ENCODE data around the gene CSTF1. TPM values are rescaled to one million over a fixed set of nuclear protein-coding genes. Genes with fewer than 3 reads are reported as not detected.

CSTF1 gene
- total and polyA plus RNA-seq, 2 experiments from 2014 or later: 15.4 to 34.8 TPM

DNA sequence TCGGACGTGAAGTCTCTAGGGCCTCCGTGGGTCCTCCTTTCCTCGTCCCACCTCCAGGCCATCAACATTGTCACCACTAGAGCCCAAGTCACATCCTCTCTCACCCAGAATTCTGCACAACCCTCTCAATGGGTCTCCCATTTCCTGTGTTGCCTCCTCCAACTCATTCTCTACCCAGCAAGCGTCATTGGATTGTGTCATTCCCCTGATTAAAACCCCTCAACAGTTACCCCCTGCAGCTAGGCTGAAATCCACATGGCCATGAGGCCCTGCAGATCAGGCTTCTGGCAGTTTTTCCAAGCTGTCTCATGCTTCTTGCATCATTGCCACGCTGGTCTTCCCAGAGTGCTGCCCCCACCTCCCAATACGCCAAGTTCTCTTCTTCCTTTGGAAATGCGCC is 46.5 kb upstream of the CSTF1 start:
- Histone ChIP-seq H4K20me1 (ENCODE audit: insufficient read depth, poor library complexity, severe bottlenecking) (no peaks in the 10 kb centered on the region), H3K9me2 (replicated peaks; ENCODE audit: insufficient read depth) (no peaks in the 10 kb centered on the region), H3K4me3 (no peak overlapping the region), H3K79me2 (no peaks in the 10 kb centered on the region), H2AFZ (no peak overlapping the region), H3K27me3 (peaks cover 18% of the 10 kb centered on the region), H3K9me3 (ENCODE audit: low read depth) (no peaks in the 10 kb centered on the region), H3K4me2 (no peak overlapping the region), H3K4me1 (ENCODE audit: insufficient read depth) (peaks cover 9% of the 10 kb centered on the region), H3K27ac (no peak overlapping the region), H3K36me3 (replicated peaks; ENCODE audit: insufficient read depth, low read depth) (no peaks in the 10 kb centered on the region)
- TF ChIP-seq EZH2phosphoT487 (IDR thresholded peaks at IDR 0.05; ENCODE audit: low read depth, severe bottlenecking, unreplicated experiment) (no peak), EZH2 (IDR thresholded peaks at IDR 0.05; ENCODE audit: borderline replicate concordance) (no peak)
- TF ChIP-seq, protein P1, sequence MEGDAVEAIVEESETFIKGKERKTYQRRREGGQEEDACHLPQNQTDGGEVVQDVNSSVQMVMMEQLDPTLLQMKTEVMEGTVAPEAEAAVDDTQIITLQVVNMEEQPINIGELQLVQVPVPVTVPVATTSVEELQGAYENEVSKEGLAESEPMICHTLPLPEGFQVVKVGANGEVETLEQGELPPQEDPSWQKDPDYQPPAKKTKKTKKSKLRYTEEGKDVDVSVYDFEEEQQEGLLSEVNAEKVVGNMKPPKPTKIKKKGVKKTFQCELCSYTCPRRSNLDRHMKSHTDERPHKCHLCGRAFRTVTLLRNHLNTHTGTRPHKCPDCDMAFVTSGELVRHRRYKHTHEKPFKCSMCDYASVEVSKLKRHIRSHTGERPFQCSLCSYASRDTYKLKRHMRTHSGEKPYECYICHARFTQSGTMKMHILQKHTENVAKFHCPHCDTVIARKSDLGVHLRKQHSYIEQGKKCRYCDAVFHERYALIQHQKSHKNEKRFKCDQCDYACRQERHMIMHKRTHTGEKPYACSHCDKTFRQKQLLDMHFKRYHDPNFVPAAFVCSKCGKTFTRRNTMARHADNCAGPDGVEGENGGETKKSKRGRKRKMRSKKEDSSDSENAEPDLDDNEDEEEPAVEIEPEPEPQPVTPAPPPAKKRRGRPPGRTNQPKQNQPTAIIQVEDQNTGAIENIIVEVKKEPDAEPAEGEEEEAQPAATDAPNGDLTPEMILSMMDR (IDR thresholded peaks at IDR 0.05; ENCODE audit: poor library complexity): no peak
- 93% methylated on average over 8 of the region's 8 CpGs for WGBS (ENCODE audit: low lambda C conversion rate, missing lambda C conversion rate)
- DNase-seq (ENCODE audit: low spot score): no peak

DNA sequence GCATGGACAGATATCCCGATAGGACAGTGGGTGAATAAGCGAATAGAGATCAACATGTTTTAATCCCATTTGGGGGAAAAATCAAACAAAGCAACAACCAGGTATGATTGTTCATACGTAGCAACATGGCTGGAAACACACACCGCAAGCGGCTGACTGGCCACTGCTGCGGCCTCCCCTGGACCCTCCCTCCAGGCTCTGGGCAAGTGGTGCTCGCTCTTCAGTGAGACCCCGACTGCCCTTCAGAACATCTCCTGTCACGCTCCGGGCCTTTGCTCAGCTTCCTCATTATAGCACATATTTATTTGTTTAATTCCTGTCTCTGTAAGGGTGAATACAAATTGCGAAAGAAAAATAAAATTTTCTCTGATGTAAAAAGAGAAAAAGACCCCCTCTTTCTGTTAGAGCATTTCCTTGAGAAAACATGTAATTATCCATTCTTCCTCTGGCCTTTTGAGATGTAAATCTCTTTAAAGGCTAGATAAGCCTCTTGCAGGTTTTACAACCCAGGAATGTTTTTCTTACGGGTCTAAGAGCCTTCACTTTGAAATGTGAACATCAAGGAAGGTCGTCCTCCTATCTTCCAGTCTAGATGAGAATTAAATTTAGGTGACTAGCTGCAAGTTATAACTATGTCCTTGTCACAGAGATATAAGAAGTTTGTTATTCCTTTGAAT is 44.7 kb upstream of the CSTF1 start:
- Histone ChIP-seq H3K79me2 (no peaks in the 10 kb centered on the region), H3K4me1 (ENCODE audit: insufficient read depth) (peaks cover 9% of the 10 kb centered on the region), H3K27ac (peak overlapping the region; percentile 85), H3K9me3 (ENCODE audit: low read depth) (no peaks in the 10 kb centered on the region), H3K27me3 (peaks cover 14% of the 10 kb centered on the region), H3K4me2 (peak overlapping the region; percentile 69), H4K20me1 (ENCODE audit: insufficient read depth, poor library complexity, severe bottlenecking) (no peaks in the 10 kb centered on the region), H2AFZ (peak overlapping the region; percentile 22), H3K36me3 (replicated peaks; ENCODE audit: insufficient read depth, low read depth) (no peaks in the 10 kb centered on the region), H3K4me3 (no peak overlapping the region), H3K9me2 (replicated peaks; ENCODE audit: insufficient read depth) (no peaks in the 10 kb centered on the region)
- TF ChIP-seq EZH2 (IDR thresholded peaks at IDR 0.05; ENCODE audit: borderline replicate concordance) (no peak), EZH2phosphoT487 (IDR thresholded peaks at IDR 0.05; ENCODE audit: low read depth, severe bottlenecking, unreplicated experiment) (no peak)
- TF ChIP-seq, protein P1 (IDR thresholded peaks at IDR 0.05; ENCODE audit: poor library complexity): no peak
- DNase-seq (ENCODE audit: low spot score): no peak
- WGBS (ENCODE audit: low lambda C conversion rate, missing lambda C conversion rate): 22% methylated on average over 13 of the region's 13 CpGs

DNA sequence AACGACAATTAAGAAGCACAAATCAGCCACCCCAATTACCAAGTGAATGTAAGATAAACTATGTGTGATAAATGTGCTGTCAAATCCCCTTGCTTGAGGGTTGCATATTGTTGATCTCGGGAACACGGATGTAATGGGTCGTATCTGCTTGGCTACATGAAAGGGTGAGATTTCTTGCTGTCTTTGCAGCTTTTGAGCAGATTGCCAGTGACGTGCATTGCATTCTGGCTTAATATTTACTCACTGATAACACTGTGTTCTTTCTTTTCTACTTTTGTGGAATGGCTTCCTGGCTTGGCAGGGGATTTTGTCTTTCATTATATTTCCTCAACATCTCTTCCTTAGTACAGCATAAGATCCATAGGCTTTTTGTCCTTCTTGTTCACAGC is 44.1 kb upstream of the CSTF1 start:
- Histone ChIP-seq H3K36me3 (replicated peaks; ENCODE audit: insufficient read depth, low read depth) (no peaks in the 10 kb centered on the region), H4K20me1 (ENCODE audit: insufficient read depth, poor library complexity, severe bottlenecking) (no peaks in the 10 kb centered on the region), H3K4me1 (ENCODE audit: insufficient read depth) (peaks cover 9% of the 10 kb centered on the region), H3K27me3 (peaks cover 12% of the 10 kb centered on the region), H3K4me2 (peak overlapping the region; percentile 69), H2AFZ (peak overlapping the region; percentile 22), H3K79me2 (no peaks in the 10 kb centered on the region), H3K4me3 (no peak overlapping the region), H3K9me2 (replicated peaks; ENCODE audit: insufficient read depth) (no peaks in the 10 kb centered on the region), H3K9me3 (ENCODE audit: low read depth) (no peaks in the 10 kb centered on the region), H3K27ac (peak overlapping the region; percentile 85)
- 4% methylated on average over 5 of the region's 5 CpGs for WGBS (ENCODE audit: low lambda C conversion rate, missing lambda C conversion rate)
- DNase-seq (ENCODE audit: low spot score): peak; percentile 41
- TF ChIP-seq EZH2 (IDR thresholded peaks at IDR 0.05; ENCODE audit: borderline replicate concordance) (no peak), EZH2phosphoT487 (IDR thresholded peaks at IDR 0.05; ENCODE audit: low read depth, severe bottlenecking, unreplicated experiment) (no peak)
- TF ChIP-seq, protein P1 (IDR thresholded peaks at IDR 0.05; ENCODE audit: poor library complexity): no peak

All from hepatocyte (in vitro differentiated cells).